ENCODE data around the gene GOLPH3.

GRCh38 chr5:32156635-32157034 lies 17.5 kb downstream of the GOLPH3 start:
- TF ChIP-seq CTCF (IDR thresholded peaks at IDR 0.05) (no peak), POLR2A (IDR thresholded peaks at IDR 0.05) (no peak)
